Activated T-cell treated with anti-CD3 and anti-CD28 coated beads for 4 hours (primary cell): ENCODE measurements around the gene NAALADL2.
"Not testable (repeated sequence)": the region's sequence is repeated elsewhere in the genome, so short reads cannot be mapped to it uniquely, and the experiment has no call there.

Experiments used
- DNase-seq: peaks from one replicate; pipeline ENCODE4 v3.0.0-alpha.2; 2020

The NAALADL2 gene

GRCh38 chr3:175392653-175393052 lies 533.5 kb downstream of the NAALADL2 start:
- no peak for DNase-seq

- DNase-seq = no peak
Measured at GRCh38 chr3:175397372-175397771, 538.2 kb downstream of the NAALADL2 start.

- DNase-seq = no peak
Measured at GRCh38 chr3:175398676-175399075, 539.5 kb downstream of the NAALADL2 start.

- no peak for DNase-seq
Measured at GRCh38 chr3:175399156-175399840, 540.2 kb downstream of the NAALADL2 start.

- no peak for DNase-seq
Measured at GRCh38 chr3:175404027-175404426, 544.9 kb downstream of the NAALADL2 start.

- DNase-seq = no peak
Measured at GRCh38 chr3:175404621-175405020, 545.5 kb downstream of the NAALADL2 start.

GRCh38 chr3:175410251-175410650 lies 551.1 kb downstream of the NAALADL2 start:
- DNase-seq = no peak

- DNase-seq = no peak
Measured at GRCh38 chr3:175411405-175411804, 552.3 kb downstream of the NAALADL2 start.

- no peak for DNase-seq
Measured at GRCh38 chr3:175411946-175412345, 552.8 kb downstream of the NAALADL2 start.

- no peak for DNase-seq
Measured at GRCh38 chr3:175413926-175414325, 554.8 kb downstream of the NAALADL2 start.

GRCh38 chr3:175416600-175416999 lies 557.5 kb downstream of the NAALADL2 start:
- DNase-seq = no peak

- no peak for DNase-seq
Measured at GRCh38 chr3:175417426-175417825, 558.3 kb downstream of the NAALADL2 start.

GRCh38 chr3:175421902-175422301 lies 562.8 kb downstream of the NAALADL2 start:
- no peak for DNase-seq

- no peak for DNase-seq
Measured at GRCh38 chr3:175422744-175423143, 563.6 kb downstream of the NAALADL2 start.

- not testable (repeated sequence) for DNase-seq
Measured at GRCh38 chr3:175423848-175424247, 564.7 kb downstream of the NAALADL2 start.

- DNase-seq = no peak
Measured at GRCh38 chr3:175426805-175427204, 567.7 kb downstream of the NAALADL2 start.

- DNase-seq = no peak
Measured at GRCh38 chr3:175428466-175428865, 569.3 kb downstream of the NAALADL2 start.

GRCh38 chr3:175430983-175431773 lies 572.0 kb downstream of the NAALADL2 start:
- DNase-seq = no peak

- DNase-seq = no peak
Measured at GRCh38 chr3:175432376-175433025, 573.4 kb downstream of the NAALADL2 start.

GRCh38 chr3:175433026-175433674 lies 574.0 kb downstream of the NAALADL2 start:
- no peak for DNase-seq

- DNase-seq = no peak
Measured at GRCh38 chr3:175434561-175434960, 575.4 kb downstream of the NAALADL2 start.

GRCh38 chr3:175443682-175444081 lies 584.5 kb downstream of the NAALADL2 start:
- DNase-seq = no peak

- no peak for DNase-seq
Measured at GRCh38 chr3:175445741-175446140, 586.6 kb downstream of the NAALADL2 start.
